Measurements from ENCODE around the gene SIVA1.

The SIVA1 gene

GRCh38 chr14:104751539-104752422, 1.2 kb upstream of the SIVA1 start:
- DNase-seq (ENCODE audit: low spot score): no peak

DNA sequence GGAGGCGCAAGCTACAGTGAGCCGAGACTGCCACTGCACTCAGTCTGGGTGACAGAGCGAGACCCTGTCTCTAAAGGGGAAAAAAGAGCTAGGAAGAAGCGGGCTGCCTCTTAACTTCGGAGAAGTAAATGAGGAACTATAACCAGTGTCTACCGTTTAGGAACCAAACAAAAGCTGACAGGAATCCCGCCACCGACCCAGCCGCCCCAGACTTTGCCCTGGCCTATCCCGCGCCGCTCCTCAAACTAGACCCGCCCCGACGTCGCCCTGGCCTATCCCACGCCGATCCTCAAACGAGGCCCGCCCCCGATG, 568 bp upstream of the SIVA1 start:
- DNase-seq (ENCODE audit: low spot score): no peak

DNA sequence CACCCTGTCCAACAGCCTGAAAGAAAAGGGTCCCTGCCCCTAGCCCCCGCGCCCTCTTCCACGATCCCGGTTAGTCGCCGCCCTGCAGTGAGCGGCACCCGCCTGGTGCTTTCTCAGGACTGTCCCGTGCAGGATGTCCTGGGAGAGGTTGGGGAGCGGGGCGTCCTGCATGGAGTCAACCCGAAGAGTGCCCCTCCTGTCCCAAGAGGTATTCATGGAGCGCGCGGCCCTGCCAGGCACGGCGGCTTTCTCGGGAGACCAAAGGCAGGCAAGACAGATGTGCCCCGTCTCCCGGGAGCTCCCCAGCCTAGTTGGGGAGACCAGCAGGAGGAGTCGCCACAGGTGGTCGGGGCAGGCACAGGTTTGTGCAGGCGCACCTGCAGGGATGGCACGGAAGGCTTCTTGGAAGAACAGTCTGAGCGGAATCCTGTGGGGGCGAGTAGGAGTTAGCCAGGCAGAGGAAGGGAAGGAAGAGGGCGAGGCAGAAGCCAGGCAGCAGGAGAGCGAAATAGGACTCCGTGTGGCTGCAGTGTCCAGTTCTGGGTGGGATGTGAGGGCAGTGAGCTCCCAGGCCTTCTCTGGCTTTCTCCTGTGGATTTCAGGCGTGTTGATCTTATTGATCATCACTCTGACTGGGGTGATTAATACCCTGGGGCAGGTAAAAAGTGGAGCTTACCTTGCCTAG, 723 bp downstream of the SIVA1 start:
- DNase-seq (ENCODE audit: low spot score): no peak

- no peak for DNase-seq (ENCODE audit: low spot score)
Measured at GRCh38 chr14:104754213-104754851, 1.4 kb downstream of the SIVA1 start.

DNA sequence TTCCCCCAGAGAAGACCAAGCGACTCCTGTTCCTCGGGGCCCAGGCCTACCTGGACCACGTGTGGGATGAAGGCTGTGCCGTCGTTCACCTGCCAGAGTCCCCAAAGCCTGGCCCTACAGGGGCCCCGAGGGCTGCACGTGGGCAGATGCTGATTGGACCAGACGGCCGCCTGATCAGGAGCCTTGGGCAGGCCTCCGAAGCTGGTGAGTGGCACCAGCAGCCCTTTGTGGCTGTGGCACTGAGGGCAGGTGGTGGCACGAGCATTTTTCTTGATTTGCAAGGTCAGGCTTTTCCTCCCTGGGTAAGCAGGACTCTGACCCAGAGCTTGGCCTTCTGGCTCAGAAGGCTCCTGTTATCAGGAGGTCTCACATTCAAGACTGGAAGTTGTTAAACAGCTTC, 2.7 kb downstream of the SIVA1 start:
- DNase-seq (ENCODE audit: low spot score): no peak

GRCh38 chr14:104756477-104757237, 3.7 kb downstream of the SIVA1 start:
- DNase-seq (ENCODE audit: low spot score): no peak

- DNase-seq (ENCODE audit: low spot score): no peak
Measured at GRCh38 chr14:104757238-104757585, 4.3 kb downstream of the SIVA1 start.

- DNase-seq (ENCODE audit: low spot score): no peak
Measured at GRCh38 chr14:104757681-104758392, 4.9 kb downstream of the SIVA1 start.

GRCh38 chr14:104758981-104759969, 6.3 kb downstream of the SIVA1 start:
- DNase-seq (ENCODE audit: low spot score): no peak

DNA sequence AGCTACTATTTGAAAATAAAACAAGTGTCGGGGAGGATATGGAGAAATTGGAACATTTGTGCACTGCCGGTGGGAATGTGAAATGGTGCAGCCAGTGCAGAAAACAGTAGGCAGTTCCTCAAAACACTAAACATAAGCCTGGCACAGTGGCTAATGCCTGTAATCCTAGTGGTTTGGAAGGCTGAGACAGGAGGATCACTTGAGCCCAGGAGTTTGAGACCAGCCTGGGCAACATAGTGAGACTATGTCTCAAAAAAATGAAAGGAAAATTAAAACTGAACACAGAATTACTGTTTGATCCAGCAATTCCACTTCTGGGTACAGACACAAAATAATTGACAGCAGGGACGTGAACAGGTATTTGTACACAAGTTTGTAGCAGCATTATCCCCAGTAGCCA, 12.6 kb downstream of the SIVA1 start:
- DNase-seq (ENCODE audit: low spot score): no peak

- no peak for DNase-seq (ENCODE audit: low spot score)
Measured at GRCh38 chr14:104766256-104766862, 13.4 kb downstream of the SIVA1 start.

GRCh38 chr14:104766863-104767633, 14.1 kb downstream of the SIVA1 start:
- no peak for DNase-seq (ENCODE audit: low spot score)

DNA sequence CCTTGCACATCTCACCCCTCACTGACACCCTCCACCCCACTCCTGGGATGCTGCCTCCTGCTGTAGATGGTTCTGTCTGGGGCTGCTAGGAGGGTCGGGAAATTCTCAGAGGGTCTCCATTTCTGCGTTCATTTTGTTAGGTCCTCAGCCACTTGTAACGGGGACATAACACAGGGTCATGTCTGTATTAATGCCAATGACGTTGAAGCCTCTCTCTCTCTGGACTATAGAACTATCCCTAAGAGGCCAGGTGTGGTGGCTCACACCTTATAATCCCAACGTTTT, 14.6 kb downstream of the SIVA1 start:
- DNase-seq (ENCODE audit: low spot score): no peak

- DNase-seq (ENCODE audit: low spot score): peak; percentile 66
Measured at GRCh38 chr14:104768437-104769323, 15.7 kb downstream of the SIVA1 start.

DNA sequence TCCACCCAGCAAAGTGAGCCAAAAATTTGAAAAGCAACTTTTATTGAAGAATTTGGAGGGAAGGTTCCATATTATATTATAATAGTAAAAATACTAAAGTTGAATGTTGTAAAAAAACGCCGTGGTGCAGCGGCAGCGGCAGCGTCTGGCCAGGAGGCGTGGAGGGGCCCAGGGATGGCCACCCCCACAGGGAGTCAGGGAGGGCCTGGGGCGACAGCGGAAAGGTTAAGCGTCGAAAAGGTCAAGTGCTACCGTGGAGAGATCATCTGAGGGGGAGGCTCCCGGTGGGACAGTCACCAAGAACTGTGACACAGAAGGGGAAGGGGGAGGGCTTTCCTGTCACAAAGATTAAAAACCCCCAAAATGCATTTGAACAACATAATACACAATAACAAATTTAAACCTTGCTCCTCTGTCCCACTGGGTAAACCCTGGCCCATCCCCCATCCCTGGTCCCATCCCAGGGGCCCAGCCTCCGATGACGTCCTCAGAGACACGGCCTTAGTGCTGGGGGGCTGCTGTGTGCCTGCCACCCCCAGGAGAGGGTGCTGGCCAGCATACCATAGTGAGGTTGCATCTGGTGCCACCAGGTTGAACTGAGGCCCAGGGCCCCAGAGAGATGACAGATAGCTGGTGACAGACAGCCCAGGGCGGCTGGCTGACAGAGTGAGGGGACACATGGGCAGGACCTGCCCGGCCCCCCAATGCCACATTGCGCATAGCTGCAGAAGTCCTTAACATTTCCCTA, 16.6 kb downstream of the SIVA1 start:
- no peak for DNase-seq (ENCODE audit: low spot score)

- DNase-seq (ENCODE audit: low spot score): no peak
Measured at GRCh38 chr14:104770072-104770579, 17.2 kb downstream of the SIVA1 start.

DNA sequence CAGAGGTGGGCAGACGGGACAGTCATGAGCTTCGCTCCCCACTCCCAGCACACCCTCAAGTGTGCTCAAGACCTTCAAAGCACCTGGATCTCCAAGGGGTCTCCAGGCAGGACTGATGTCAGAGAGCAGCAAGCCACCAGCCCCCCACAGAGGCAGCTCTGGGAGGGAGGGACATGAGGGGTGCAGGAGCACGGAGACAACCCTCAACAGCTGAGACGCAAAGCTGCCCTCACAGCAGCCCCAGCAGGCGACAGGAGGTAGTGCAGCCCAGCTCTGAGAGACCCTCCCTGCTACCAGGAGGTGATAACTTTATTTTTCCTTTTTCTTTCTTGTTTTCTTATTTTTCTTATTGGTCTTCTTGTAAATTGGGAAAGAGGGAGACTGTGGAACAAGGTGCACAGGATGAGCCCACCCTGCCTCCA, 17.9 kb downstream of the SIVA1 start:
- no peak for DNase-seq (ENCODE audit: low spot score)

DNA sequence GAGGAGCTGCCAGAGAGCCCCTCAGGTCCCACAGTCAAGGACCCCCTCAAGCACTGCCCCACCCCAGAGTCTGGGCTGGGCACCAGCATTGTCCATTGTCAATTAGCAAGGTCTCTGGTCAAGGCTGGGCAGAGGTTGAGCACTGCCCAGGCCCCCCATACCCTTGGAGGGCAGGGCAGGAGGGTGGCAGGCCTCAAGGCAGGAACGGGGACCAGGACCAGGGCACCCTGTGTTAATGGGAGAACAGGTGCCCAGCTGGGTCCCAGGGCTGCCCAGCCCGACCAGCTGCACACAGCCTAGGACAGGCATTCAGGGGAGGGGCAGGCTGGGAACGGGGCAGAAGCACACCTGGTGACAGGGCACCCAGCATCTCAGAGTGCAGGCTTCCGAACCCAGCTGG, 18.4 kb downstream of the SIVA1 start:
- DNase-seq (ENCODE audit: low spot score): no peak
